D721Med (cell line): Measurements from ENCODE around the gene OSTN.

Source experiments
- DNase-seq: peaks from one replicate; pipeline ENCODE4 v3.0.0; 2011; ENCODE audit warnings: low spot score; ENCODE audit not compliant: insufficient read length
- FAIRE-seq: peaks from 2 replicates; lab custom pipeline; 2011; peaks lifted over from hg19 to GRCh38; lab: Jason Lieb, UNC
- CTCF ChIP-seq: IDR thresholded peaks from 2 replicates; pipeline ENCODE4 v1.5.1; 2012; ENCODE audit warnings: mild to moderate bottlenecking, control low read depth; ENCODE audit not compliant: insufficient read depth; ENCODE audit errors: missing control alignments

The OSTN gene

GRCh38 chr3:191197761-191198306, 1.2 kb upstream of the OSTN start:
- FAIRE-seq (no peak), DNase-seq (no peak)
- TF ChIP-seq CTCF = no peak

GRCh38 chr3:191198480-191198879, 561 bp upstream of the OSTN start:
- TF ChIP-seq CTCF = no peak
- DNase-seq (no peak), FAIRE-seq (no peak)

- DNase-seq (no peak), FAIRE-seq (no peak)
- TF ChIP-seq CTCF = no peak
These were observed 11.0 kb downstream of the OSTN start for GRCh38 chr3:191210032-191210431.

GRCh38 chr3:191216510-191216909, 17.5 kb downstream of the OSTN start:
- FAIRE-seq = no peak

GRCh38 chr3:191217301-191217700, 18.3 kb downstream of the OSTN start:
- TF ChIP-seq CTCF = no peak
- no peak for DNase-seq
- FAIRE-seq = no peak

More at GRCh38 chr3:191216510-191216909, 17.5 kb downstream of the OSTN start:
- TF ChIP-seq CTCF = no peak
- no peak for DNase-seq

GRCh38 chr3:191220908-191221307, 21.9 kb downstream of the OSTN start:
- DNase-seq (no peak), FAIRE-seq (no peak)
- TF ChIP-seq CTCF = no peak

- no peak for TF ChIP-seq CTCF
- FAIRE-seq (no peak), DNase-seq (no peak)
These were observed 22.6 kb downstream of the OSTN start for GRCh38 chr3:191221638-191222037.
